Stimulated activated CD4-positive, alpha-beta T cell treated with anti-CD3 and anti-CD28 coated beads, Interleukin-1b, Interleukin-23, amount 100 ng/mL, for 48 hours (primary cell): Measurements from ENCODE around the gene XPR1.
"Not testable (repeated sequence)": the region's sequence is repeated elsewhere in the genome, so short reads cannot be mapped to it uniquely, and the experiment has no call there.

Experiments
- DNase-seq: peaks from one replicate; pipeline ENCODE4 v3.0.0-alpha.2; 2020

The XPR1 gene

DNA sequence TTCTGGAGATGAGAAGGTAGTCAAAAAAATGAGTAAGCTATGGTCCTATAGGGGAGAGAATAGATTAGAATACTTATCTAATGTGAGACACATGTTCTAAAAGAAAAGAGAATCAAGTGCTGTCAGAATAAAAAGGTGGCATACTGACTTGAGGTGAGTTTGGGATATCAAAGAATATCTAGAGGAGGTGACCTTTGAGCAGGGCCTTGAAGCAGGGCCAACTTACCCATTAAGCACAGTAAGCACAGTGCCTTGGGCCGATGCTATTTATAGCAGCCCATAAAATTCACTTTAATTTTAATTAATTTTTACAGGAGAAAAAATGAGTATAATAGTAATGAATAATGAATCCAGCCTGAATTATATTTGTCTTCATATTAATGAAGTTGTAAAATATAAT, 92.2 kb downstream of the XPR1 start:
- DNase-seq: no peak

- DNase-seq: not testable (repeated sequence)
Observed at GRCh38 chr1:180726024-180726423, 94.2 kb downstream of the XPR1 start.

- not testable (repeated sequence) for DNase-seq
Observed at GRCh38 chr1:180727751-180728150, 95.9 kb downstream of the XPR1 start.

- DNase-seq: no peak
Observed at GRCh38 chr1:180728472-180729106, 96.8 kb downstream of the XPR1 start.

- DNase-seq: no peak
Observed at GRCh38 chr1:180731131-180731530, 99.3 kb downstream of the XPR1 start.

- no peak for DNase-seq
Observed at GRCh38 chr1:180732866-180733265, 101.0 kb downstream of the XPR1 start.

DNA sequence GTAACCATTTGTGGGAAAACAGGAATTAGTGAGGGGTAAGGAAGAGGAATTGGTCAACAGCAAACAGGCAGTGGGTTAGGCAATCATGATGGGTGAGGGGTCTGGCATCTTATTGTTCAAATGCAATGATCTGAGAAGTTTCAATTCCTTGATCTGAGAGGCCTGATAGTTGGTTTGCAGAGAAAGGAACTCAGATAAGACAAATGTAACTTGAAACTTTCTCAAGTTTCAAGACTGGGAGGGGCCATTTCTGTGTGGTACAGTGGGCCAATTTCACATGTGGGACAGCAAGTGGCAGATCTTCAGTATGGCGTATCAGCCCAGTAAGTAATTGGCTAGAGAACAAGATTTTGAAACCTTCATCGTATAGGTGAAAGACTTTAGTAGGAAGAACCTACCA, 102.5 kb downstream of the XPR1 start:
- DNase-seq: no peak

GRCh38 chr1:180742663-180743062, 110.8 kb downstream of the XPR1 start:
- no peak for DNase-seq

GRCh38 chr1:180743868-180744267, 112.0 kb downstream of the XPR1 start:
- DNase-seq: no peak

- no peak for DNase-seq
Observed at GRCh38 chr1:180745098-180745497, 113.3 kb downstream of the XPR1 start.

DNA sequence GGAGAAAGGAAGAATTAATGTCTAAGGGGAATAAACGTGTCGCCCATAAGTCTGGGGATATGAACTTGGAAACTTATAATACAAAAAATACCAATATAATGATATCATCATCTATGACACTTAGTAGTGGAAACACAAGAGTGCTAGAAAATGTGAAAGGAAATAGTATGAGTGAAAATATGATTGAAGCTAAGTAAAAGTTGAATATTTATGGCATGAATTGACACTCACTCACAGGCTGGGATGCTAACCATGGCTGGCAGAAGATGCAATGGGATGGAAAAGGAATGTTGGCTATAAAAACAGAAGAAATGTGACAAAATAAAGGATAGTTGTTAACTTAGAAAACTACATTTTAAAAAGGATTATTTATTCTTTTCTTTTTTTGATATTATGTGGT, 120.1 kb downstream of the XPR1 start:
- DNase-seq: no peak

- DNase-seq: no peak
Observed at GRCh38 chr1:180754453-180754852, 122.6 kb downstream of the XPR1 start.

- DNase-seq: no peak
Observed at GRCh38 chr1:180757657-180758056, 125.8 kb downstream of the XPR1 start.

DNA sequence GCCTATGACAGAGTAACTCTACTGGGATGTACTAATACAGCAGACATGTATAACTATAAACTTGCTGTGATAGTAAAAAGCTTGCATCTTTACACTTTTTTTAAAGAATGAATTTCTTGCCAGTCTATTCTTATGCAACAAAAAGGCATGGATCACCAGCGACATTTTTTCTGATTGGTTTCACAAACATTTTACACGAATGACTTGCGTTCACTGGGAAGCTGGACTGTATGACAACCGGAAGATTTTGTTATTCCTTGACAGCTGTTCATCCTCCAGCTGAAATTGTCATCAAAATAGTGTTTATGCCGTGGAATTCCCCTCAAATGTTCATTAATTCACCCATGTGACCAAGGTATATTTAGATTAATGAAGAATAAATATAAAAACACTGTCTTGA, 131.0 kb downstream of the XPR1 start:
- DNase-seq: no peak

DNA sequence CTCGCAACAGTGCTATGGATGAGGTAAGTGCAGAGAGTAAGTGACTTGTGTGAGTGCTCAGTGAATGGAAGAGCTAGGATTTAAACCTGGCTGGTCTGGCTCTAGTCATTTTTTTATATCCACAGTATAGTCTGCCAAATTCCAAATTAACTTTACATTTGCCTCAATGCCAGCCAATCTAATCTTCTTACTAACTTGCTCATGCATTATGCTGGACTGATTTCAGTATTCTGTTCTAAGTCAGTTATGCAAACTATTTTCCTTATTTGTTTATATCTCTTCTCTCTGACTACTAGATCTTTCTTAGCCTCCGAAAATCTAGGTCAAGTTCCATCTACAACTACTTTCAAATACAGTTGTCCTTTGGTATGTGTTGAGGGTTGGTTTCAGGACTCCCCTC, 133.3 kb downstream of the XPR1 start:
- no peak for DNase-seq

DNA sequence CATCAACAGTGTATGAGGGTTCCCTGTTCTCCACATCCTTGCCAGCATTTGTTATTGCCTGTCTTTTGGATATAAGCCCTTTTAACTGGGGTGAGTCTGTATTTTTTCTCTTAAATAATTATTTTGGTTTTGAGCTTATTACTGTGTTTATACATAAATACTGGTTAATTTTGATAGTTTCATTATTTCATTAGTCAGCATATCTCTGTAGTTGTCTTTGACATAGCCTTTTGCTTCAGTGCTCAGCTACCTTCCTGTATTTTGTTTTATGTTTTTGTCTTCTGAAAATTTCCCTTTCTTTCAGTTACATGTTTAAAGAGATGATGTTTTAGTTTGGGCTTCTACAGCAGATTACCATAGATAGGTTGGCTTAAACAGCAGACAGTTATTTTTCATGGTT, 138.1 kb downstream of the XPR1 start:
- DNase-seq: no peak

GRCh38 chr1:180773210-180773865, 141.5 kb downstream of the XPR1 start:
- DNase-seq: no peak

DNA sequence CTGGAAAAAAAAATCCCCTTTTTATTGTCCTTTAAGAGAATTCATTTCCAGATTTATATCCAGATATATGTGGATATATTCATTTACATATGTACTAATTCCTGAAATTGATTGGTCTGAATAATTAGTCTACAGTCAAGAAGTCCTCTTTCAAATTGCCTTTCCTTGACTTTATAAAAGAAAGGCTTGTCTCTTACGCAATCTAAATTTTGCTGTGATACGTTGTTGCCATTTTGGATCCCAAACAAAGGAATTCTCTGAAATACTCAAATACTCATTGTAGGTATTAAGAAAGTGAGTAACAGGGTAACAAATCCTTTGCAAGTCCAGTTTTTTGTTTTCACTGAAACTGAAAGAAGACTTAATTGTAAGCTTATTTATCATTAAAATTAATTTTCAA, 144.0 kb downstream of the XPR1 start:
- DNase-seq: no peak

GRCh38 chr1:180777072-180777689, 145.4 kb downstream of the XPR1 start:
- DNase-seq: no peak

GRCh38 chr1:180778782-180779398, 147.1 kb downstream of the XPR1 start:
- DNase-seq: no peak

DNA sequence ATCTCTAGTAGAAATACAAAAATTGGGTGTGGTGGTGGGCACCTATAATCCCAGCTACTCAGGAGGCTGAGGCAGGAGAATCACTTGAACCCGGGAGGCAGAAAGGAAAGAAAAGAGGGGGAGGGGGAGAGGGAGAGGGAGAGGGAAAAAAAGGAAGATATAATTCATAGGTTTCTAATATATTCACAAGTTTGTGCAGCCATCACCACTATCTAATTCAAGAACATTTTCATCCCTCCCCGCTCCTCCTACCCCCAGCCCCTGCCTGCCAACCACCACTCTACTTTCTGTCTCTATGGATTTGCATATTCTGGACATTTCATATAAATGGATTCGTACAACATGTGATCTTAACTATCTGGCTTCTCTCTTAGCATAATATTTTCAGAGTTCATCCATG, 147.8 kb downstream of the XPR1 start:
- DNase-seq: no peak

DNA sequence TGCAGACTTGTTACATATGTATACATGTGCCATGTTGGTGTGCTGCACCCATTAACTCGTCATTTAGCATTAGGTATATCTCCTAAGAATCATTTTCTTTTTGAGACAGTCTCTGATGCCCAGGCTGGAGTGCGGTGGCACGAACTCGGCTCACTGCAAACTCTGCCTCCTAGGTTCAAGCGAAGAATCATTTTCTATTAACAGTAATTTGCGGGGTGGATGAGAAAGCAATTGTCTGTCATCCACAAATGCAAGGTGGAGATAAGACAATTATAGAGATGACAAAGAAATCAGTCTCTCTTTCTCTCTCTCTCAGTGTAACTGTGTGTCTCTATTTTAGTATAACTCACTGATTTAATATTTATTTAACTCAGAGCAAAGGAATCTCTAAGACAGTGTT, 149.9 kb downstream of the XPR1 start:
- DNase-seq: no peak

- DNase-seq: no peak
Observed at GRCh38 chr1:180785291-180785690, 153.5 kb downstream of the XPR1 start.

GRCh38 chr1:180785887-180786286, 154.1 kb downstream of the XPR1 start:
- no peak for DNase-seq
